ENCODE results near the gene HIVEP2. TPM values are rescaled to one million over a fixed set of nuclear protein-coding genes. Genes with fewer than 3 reads are reported as not detected.

HIVEP2 gene
- total and polyA plus RNA-seq, 2 donors (not counting 3 experiments of a cell fraction or from before 2014, with no cell fraction given): 1.3 to 4.7 TPM

DNA sequence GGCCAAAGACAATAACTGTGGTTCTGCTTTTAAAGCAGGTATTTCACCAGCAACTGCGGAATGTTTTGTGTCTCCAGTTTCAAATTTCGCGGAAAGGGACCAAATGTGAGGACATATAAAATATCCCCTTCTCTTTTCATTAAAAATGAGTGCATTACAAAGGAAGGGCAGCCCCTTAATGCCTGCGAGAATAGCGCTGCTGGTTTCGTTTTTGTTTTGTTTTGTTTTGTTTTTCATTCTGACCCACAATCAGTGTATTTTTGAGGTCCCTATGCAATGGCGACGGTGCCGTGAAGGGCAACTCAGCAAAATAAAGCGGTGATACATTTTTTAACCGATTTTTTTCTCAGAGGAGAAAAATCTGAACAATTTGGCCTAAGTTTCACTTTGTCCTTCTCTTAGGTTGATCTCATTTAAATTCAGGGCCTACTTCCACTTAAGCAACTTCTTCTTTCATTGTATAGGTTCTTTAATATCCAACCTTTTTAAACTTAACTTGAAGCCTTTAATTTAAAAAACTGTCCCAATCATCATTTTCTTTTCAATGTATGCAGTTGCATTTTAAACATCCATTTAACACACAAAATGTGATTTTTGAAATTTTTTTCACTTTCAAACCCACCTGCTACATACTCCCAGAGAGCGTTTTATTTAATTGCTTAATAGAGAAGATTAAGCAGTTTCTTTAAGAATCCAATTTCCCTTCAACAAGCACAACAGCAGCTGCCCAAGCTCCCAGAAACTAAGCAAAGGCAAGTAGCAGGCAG lies 2.9 kb upstream of the HIVEP2 start:
- H3K4me3 ChIP-seq (replicated peaks in 1 of 3; ENCODE audit: insufficient read depth in 1 of 3, low read depth in 1 of 3, low read length in 3 of 3): peak overlapping the region; percentile 58 to 91 (median 85)
- H3K79me2 ChIP-seq (ENCODE audit: control insufficient read depth, insufficient read depth, low read length): no peaks in the 10 kb centered on the region
- peak overlapping the region; percentile 85 for H3K27ac ChIP-seq (ENCODE audit: insufficient read depth, low read depth, low read length)
- peak overlapping the region; percentile 84 for H2AFZ ChIP-seq (ENCODE audit: low read depth, low read length)
- intact Hi-C loops (cut with micrococcal nuclease): loop anchor here (2.0 to 10.0 kb wide), 6 partner anchors 79 to 803 kb away; partner anchors contain the start of genes ADAT2, NMBR, PEX3 and VTA1
- TF ChIP-seq, protein P1, sequence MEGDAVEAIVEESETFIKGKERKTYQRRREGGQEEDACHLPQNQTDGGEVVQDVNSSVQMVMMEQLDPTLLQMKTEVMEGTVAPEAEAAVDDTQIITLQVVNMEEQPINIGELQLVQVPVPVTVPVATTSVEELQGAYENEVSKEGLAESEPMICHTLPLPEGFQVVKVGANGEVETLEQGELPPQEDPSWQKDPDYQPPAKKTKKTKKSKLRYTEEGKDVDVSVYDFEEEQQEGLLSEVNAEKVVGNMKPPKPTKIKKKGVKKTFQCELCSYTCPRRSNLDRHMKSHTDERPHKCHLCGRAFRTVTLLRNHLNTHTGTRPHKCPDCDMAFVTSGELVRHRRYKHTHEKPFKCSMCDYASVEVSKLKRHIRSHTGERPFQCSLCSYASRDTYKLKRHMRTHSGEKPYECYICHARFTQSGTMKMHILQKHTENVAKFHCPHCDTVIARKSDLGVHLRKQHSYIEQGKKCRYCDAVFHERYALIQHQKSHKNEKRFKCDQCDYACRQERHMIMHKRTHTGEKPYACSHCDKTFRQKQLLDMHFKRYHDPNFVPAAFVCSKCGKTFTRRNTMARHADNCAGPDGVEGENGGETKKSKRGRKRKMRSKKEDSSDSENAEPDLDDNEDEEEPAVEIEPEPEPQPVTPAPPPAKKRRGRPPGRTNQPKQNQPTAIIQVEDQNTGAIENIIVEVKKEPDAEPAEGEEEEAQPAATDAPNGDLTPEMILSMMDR (IDR thresholded peaks at IDR 0.05; ENCODE audit: extremely low read depth in 1 of 2, insufficient read depth in 1 of 2, low read depth in 1 of 2, low read length in 2 of 2): no peak
- TF ChIP-seq GATA2 (IDR thresholded peaks at IDR 0.05; ENCODE audit: insufficient read depth, insufficient read length, low read depth, low read length) (no peak), FOS (IDR thresholded peaks at IDR 0.05; ENCODE audit: borderline replicate concordance, insufficient read depth, low read length) (no peak), POLR2A (IDR thresholded peaks at IDR 0.05; ENCODE audit: low read depth, low read length) (no peak), EZH2 (IDR thresholded peaks at IDR 0.05; ENCODE audit: borderline replicate concordance, low read depth, low read length, severe bottlenecking) (no peak)
- TF ChIP-seq, protein P2, sequence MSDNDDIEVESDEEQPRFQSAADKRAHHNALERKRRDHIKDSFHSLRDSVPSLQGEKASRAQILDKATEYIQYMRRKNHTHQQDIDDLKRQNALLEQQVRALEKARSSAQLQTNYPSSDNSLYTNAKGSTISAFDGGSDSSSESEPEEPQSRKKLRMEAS (IDR thresholded peaks at IDR 0.05; ENCODE audit: insufficient read depth, insufficient read length): no peak
- ChIA-PET CTCF (interaction anchor here (1.0 to 1.2 kb wide), 2 partner anchors 255 to 479 kb away, joined by 4 read pairs; no protein-coding TSS in a partner anchor), POLR2A (no interaction called here)
- H3K9me3 ChIP-seq (replicated peaks; ENCODE audit: control insufficient read depth, insufficient read depth, low read length): no peaks in the 10 kb centered on the region
- peak overlapping the region; percentile 98 for H3K4me2 ChIP-seq (ENCODE audit: insufficient read depth, low read length)
- DNase-seq (ENCODE audit: low read depth, low spot score) (no peak), FAIRE-seq (peak; percentile 47)
- H3K9me1 ChIP-seq (replicated peaks; ENCODE audit: control insufficient read depth, extremely low read depth, insufficient read depth, low read length): no peaks in the 10 kb centered on the region
- no peaks in the 10 kb centered on the region for H3K27me3 ChIP-seq (ENCODE audit: control insufficient read depth in 2 of 2, insufficient read depth in 2 of 2, low read length in 2 of 2)
- peaks cover 17% of the 10 kb centered on the region for H3K4me1 ChIP-seq (ENCODE audit: control insufficient read depth, extremely low read depth, insufficient read depth, low read length)
- peak overlapping the region; percentile 96 for H3K9ac ChIP-seq (replicated peaks; ENCODE audit: extremely low read depth, insufficient read depth, low read length)
- no peaks in the 10 kb centered on the region for H4K20me1 ChIP-seq (replicated peaks; ENCODE audit: control insufficient read depth, extremely low read depth, insufficient read depth, low read length)
- no TSS peak for BruUV-seq (replicated peaks)
- H3K36me3 ChIP-seq (ENCODE audit: control insufficient read depth in 2 of 2, extremely low read depth in 1 of 2, insufficient read depth in 2 of 2, low read length in 2 of 2): no peaks in the 10 kb centered on the region
- dilution Hi-C loops (cut with MboI; ENCODE audit: extremely low pct_ligation_motif_present, low sequenced_read_pairs): no loop called here
